HG03342 (cell line): Measurements from ENCODE around the gene POLR2H.
A peak's percentile ranks its signal among the peaks of the same experiment; 100 is the strongest.

Experiments
- ATAC-seq: cut with Tn5 transposase; IDR thresholded peaks from one replicate; pipeline ENCODE4 v1.9.1; 2021; ENCODE audit warnings: mild to moderate bottlenecking, moderate library complexity; ENCODE audit not compliant: unreplicated experiment

The POLR2H gene

DNA sequence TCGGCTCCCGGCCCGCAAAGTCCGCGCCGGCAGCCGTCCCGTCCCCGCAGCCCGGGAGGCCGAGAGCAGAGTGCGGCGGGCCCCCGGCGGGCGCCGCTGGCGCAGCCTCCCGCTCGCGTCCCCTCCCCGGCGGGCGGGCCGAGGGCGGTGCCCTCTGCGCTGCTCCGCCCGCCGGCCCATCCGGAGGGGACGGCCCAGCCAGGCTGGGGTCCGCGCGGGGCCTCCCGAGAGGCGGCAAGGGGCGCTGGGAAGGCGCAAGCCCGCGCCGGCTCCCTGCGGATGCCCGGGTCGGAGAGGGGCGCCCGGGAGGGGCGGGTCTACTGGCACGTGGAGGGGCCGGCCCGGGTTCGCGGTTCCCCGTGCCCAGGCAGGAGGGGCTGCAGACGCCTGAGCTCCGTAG, at the start of gene POLR2H, which contains the start of gene CLCN2:
POLR2H (plus strand) TSS at position 179 of the 400 bp plus-strand sequence. CDS start 1,783 bp downstream, outside the sequence.
CLCN2 (minus strand) TSS at position 74 of the 400 bp plus-strand sequence. CDS start 126 bp downstream, outside the sequence.
- ATAC-seq = peak; percentile 30

DNA sequence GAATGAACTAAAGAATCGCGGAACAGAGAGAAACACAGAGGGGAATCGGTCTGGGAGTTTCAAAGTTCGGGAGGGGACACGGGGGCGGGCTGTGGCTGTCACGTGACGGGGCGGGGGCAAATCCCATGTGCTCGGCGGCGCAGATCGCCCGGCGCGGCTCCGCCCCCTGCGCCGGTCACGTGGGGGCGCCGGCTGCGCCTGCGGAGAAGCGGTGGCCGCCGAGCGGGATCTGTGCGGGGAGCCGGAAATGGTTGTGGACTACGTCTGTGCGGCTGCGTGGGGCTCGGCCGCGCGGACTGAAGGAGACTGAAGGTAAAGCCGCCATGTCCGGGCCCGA, 47.2 kb upstream of the POLR2H start, which contains the start of gene EIF4G1:
EIF4G1 (plus strand) TSS at position 244 of the 337 bp plus-strand sequence. CDS start 1,191 bp downstream, outside the sequence.
- ATAC-seq = peak; percentile 86

DNA sequence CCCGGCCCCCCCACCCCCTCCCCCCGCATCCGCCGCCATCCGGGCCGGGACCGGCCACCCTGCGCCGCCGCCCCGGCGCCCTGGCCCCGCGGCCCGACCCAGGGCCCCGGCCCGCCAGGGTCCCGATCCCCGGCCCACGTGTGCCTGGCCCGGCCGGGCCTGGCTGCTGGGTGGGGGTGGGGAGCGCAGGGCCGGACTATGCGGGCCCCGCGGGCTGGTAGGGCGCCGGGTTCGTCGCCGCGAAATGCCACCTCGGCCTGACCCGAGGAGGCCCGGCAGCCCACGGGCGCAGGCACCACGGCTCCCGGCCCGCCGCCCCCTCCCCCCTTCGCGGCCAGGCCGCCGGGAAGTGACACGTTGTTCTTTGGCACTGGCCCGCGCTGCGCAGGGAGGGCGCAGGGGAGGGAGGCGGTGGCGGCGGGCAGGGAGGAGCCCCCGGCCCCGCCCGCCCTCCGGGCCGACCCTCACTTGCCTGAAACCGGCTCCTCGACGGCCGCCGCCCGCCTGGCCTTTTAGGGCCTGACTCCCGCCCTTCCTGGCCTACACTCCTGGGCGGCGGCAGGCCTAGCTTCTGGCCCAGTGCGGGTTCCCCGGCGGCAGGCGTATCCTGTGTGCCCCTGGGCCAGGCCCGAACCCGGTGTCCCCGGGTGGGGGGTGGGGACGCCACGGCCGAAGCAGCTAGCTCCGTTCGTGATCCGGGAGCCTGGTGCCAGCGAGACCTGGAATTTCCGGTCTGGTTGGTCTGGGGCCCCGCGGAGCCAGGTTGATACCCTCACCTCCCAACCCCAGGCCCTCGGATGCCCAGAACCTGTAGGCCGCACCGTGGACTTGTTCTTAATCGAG, 46.6 kb upstream of the POLR2H start:
- peak; percentile 41 for ATAC-seq

DNA sequence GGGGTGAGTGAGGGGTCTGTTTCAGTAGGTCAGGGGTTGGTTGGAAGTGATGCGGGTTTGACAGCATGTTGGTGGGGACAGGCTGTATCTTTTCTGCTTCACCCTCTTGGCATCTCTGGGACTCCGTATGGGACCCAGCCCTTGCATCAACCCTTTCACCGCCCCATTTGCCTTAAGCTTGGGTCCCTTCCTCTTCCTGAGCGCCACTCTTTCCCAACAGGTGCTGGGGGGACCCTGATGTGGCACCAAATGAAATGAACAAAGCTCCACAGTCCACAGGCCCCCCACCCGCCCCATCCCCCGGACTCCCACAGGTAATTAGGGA, 46.0 kb upstream of the POLR2H start:
- peak; percentile 4 for ATAC-seq

DNA sequence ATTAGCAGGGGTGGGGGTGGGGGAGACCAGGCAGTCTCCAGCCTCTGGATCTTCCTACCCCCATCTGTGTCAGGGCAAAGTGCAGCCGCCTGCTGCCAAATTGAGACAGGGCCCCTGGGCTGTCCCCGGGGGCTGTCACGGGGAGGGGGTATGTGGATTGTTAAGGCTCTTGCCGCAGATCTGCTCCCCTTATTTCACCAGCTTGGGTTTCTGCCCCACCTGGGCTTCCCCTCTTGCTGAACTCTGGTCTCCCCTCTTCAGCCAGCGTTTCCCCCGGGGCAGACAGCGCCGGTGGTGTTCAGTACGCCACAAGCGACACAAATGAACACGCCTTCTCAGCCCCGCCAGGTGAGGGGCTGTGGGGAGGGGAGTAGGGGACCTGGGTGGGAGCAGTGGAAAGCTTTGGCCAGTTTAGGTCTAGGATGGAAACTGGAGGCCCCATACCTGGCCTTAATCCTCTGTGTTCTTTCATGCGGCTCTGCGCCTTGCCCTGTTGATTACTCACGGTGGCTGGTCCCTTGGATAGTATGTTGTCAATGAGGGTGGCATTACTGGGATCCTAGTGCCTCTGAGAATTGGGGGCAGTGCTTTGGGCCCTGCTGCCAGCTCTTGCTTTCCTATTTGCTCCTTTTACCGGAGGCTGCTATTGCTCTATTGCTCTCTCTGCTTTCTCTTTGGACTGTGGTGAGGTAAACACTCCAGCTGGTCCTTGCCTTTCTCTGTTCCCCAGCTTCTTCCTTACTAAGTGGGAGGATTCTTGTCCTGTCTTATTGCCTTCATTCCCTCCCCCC, 45.4 kb upstream of the POLR2H start:
- ATAC-seq = no peak

DNA sequence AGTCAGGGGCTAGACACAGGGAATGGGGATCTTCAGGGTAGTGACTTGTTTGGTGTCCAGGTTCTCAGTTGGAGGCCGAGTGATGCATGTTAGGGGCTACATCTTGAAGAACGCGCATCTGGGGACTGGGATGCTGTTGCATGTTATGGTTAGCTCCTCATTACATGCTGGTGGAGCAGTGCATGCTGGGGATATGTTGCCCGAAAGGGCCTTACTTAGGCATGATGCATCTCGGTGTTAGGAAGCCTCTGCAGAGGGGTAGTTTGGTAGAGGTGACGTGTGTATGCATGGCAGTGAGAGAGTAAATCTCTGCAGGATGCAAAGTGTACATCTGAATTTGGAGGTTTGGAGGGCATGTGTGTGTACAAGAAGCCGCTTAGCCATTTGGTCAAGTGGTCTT, 44.7 kb upstream of the POLR2H start:
- ATAC-seq = no peak

DNA sequence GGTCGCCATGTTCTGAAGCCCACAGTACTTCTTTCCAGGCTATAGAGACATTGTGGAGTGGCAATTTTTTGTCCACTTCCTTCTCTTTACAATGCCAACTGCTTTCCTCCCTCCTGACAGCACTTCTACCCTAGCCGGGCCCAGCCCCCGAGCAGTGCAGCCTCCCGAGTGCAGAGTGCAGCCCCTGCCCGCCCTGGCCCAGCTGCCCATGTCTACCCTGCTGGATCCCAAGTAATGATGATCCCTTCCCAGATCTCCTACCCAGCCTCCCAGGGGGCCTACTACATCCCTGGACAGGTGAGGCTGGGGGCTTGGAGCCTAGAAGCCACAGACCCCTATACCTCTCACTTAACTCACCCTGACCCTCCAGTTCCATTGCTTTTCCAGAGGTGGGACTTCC, 44.3 kb upstream of the POLR2H start:
- no peak for ATAC-seq

DNA sequence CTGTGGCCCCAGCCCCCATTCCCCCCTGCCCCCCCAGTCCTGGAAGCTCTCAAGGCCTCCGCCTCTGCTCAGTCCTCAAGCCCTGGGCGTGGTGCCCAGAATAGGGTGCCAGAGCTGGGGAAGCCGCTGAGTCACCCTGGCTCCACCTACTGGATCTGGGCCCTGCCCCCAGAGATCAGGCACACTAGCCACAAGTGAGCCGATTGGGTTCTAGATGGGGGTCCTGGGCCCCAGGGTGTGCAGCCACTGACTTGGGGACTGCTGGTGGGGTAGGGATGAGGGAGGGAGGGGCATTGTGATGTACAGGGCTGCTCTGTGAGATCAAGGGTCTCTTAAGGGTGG, 41.4 kb upstream of the POLR2H start:
- ATAC-seq = no peak

DNA sequence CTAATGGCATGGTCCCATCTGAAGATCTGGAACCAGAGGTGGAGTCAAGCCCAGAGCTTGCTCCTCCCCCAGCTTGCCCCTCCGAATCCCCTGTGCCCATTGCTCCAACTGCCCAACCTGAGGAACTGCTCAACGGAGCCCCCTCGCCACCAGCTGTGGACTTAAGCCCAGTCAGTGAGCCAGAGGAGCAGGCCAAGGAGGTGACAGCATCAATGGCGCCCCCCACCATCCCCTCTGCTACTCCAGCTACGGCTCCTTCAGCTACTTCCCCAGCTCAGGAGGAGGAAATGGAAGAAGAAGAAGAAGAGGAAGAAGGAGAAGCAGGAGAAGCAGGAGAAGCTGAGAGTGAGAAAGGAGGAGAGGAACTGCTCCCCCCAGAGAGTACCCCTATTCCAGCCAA, 39.8 kb upstream of the POLR2H start:
- no peak for ATAC-seq

DNA sequence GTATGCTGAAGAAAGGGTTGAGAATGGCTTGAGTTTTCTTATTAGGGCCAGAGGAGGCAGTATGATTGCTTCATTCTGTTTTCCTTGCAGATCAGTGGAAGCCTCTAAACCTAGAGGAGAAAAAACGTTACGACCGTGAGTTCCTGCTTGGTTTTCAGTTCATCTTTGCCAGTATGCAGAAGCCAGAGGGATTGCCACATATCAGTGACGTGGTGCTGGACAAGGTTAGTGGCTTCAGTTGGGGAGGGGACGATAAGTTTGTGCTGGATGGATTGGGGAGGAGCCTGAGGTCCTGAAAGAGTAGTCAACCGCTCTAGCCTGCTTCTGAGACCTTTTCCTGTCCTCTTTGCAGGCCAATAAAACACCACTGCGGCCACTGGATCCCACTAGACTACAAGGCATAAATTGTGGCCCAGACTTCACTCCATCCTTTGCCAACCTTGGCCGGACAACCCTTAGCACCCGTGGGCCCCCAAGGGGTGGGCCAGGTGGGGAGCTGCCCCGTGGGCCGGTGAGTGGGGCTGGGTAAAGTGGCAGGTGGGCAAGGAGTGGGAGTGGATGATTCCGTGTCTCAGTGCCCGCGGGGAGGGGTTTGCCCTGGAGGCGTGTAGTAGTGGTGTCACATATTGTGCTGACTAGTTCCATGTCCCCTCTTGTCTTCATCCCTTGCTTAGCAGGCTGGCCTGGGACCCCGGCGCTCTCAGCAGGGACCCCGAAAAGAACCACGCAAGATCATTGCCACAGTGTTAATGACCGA, 38.6 kb upstream of the POLR2H start:
- no peak for ATAC-seq

DNA sequence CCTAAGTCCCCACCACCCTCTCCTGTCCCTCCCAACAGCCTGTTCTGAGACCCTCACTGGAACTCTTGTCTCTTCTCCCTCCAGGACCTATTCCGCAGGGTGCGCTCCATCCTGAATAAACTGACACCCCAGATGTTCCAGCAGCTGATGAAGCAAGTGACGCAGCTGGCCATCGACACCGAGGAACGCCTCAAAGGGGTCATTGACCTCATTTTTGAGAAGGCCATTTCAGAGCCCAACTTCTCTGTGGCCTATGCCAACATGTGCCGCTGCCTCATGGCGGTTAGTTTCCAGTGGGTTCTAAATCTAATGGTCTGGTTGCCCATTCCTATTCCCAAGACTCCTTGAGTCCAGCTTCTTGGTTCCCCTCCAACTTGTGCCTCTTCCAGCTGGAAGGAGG, 37.8 kb upstream of the POLR2H start:
- ATAC-seq = no peak

DNA sequence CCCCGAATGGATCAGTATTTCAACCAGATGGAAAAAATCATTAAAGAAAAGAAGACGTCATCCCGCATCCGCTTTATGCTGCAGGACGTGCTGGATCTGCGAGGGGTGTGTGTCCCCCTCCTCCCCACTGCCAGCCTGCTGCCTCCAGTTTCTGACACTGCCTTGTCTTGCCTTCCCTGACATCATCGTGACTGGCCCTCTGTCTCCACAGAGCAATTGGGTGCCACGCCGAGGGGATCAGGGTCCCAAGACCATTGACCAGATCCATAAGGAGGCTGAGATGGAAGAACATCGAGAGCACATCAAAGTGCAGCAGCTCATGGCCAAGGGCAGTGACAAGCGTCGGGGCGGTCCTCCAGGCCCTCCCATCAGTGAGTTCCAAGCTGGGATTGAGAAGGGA, 36.2 kb upstream of the POLR2H start:
- ATAC-seq = no peak

DNA sequence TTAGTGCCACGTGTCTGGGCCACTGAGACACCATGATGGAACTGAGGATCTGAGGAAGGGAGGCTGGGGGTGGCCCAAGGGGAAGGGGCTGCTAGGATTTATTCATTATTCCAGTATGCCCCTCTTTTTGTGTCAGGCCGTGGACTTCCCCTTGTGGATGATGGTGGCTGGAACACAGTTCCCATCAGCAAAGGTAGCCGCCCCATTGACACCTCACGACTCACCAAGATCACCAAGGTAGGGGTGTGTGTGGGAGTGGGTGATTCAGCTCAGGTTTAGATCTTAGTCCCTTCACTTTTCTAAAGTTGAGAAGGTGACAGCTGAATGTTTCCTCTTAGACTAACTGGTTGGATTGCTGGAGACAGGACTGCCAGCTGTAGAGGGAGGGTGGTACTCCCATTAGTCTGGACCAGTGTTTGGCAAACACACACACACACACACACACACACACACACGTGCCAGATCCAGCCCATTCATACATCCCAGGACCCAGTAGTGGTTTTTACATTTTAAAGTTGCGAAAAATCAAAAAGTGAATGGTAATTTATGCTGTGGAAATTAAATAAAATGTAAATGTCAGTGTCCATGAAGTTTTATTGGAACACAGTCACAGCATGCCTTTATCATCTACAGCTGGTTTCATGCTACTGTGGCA, 35.7 kb upstream of the POLR2H start:
- no peak for ATAC-seq

DNA sequence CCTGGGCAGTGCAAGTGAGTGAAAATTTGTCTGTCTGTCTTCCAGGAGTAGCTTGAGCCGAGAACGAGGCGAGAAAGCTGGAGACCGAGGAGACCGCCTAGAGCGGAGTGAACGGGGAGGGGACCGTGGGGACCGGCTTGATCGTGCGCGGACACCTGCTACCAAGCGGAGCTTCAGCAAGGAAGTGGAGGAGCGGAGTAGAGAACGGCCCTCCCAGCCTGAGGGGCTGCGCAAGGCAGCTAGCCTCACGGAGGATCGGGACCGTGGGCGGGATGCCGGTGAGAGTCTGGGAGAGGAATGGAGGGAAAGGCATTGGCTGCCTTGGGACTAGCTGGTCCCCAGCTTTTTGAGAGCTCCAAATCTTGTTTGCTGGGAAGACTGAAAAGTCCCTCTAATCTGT, 34.3 kb upstream of the POLR2H start:
- ATAC-seq = no peak

DNA sequence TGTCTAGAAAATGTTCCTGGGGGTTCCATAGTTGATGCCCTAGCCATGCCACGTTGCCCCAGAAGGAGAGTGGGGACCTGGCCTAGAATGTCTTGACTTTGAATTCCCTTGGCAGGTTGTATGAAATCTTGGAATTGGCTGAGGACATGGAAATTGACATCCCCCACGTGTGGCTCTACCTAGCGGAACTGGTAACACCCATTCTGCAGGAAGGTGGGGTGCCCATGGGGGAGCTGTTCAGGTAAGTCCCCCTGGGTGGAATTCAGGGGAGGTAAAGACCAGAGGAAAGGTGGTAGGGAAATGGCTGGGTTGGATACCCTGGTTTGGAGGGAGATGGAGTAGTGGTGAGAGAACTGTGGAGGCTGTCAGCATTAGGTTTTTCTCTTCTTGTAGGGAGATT, 33.0 kb upstream of the POLR2H start:
- ATAC-seq = no peak

DNA sequence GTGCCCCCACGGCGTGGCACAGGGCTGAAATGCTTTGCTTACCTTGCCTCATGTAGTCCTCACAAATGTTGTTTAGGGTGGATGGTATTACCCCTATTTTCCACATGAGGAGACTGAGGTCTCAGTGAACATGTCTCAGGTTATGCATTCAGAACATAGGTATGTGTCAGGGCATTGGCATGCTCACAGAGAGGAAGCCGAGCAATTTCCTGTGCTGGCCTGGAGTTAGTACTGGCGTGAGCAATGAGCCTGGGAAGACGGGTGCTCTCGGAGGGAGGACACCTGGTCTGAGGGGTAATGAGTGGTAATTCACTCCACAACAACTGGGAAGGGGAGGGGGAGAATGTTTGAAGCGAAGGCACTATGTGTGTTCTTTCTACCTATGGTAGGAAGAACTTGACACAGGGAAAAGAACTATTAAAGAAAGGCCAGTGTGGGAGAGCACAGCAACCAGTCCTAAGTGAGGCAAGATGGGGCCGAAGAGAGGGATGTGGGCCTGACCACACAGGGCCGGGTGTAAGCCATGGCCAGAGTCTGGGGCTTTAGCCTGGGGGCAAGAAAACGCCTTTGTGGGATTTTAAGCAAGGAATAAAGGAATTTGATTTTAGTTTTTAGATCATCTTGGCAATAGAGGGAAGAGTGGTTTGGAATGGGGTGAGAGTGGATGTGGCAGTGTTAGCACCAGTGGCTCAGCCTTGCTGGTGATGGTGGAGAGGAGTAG, 29.0 kb upstream of the POLR2H start:
- no peak for ATAC-seq

DNA sequence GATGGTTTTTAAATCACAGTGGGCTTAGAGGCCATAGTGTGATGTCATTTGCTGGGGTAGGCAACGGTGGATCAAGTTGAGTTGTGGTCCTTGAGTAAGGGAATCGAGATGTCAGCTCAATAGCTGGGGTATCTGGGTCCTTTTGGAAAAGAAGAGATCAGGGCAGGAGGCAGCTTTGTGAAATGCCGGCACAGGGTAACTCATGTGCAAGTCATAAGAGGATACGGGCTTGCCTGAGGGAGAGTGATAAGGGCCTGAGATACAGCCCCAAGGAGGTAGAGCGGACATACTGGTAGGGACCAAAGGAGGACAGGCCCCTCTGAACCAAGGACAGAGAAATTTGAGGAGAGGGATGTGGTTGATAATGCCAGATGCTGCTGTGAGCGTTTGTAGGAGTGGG, 28.3 kb upstream of the POLR2H start:
- ATAC-seq = no peak

DNA sequence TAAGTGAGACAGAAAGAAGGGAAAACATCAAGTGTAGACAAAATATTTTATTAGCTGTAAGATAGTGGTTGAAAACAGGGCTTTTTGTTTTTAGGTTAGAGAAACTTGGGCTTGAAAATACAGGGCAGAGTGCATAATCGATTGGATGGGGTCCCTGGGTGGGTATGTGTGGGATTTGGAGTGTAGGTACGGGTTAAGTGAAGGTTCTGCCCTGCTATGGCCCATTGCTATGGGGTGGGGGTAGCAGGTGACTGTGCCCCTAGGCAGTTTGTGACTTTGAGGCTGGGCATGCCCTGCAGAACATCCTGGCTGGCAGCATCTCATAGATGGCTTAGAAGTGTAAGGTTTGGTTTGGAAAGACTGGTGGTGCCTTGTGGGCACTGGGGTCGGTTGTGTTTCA, 27.8 kb upstream of the POLR2H start:
- ATAC-seq = no peak

DNA sequence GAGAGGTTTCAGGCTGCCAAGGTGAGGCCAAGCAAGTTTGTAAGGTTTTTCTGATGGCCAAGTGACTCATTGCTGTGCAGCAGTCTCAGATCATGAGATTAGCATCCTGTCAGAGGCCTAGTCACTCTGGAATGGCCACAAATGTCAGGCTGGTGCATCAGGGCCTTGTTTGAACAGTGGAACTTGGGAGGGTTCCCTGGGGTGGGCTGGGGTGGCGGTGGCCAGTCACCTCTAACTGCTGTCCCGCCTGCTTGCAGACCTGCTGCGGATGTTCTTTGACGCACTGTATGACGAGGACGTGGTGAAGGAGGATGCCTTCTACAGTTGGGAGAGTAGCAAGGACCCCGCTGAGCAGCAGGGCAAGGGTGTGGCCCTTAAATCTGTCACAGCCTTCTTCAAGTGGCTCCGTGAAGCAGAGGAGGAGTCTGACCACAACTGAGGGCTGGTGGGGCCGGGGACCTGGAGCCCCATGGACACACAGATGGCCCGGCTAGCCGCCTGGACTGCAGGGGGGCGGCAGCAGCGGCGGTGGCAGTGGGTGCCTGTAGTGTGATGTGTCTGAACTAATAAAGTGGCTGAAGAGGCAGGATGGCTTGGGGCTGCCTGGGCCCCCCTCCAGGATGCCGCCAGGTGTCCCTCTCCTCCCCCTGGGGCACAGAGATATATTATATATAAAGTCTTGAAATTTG, 26.9 kb upstream of the POLR2H start:
- no peak for ATAC-seq

DNA sequence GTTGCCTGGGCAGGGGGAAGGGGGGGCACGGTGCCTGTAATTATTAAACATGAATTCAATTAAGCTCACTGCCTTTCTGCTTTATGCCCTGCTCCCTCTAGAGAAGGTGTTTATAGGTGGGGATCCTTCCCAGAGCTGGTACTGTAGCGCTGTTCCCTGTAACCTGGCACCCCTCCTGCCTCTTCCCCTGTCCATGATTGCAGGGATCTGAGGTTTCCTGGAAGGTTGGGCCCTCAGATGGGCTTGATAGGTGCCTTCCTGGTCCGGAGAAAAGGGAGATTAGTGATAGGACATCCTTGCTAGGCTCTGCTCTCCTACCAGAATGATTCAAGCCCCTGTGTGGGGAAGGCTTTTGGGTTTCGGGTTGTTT, 26.2 kb upstream of the POLR2H start:
- ATAC-seq = no peak
